WERI-Rb-1 (cell line): ENCODE data around the gene MID1IP1.

Experiments
- DNase-seq: peaks from one replicate; pipeline ENCODE4 v3.0.0-alpha.2; 2020
- H3K27ac ChIP-seq: fragments of 250-450 bp; sonication (Bioruptor Pico); 2 replicates; pipeline ENCODE4 v1.5.1; 2020; ENCODE audit warnings: mild to moderate bottlenecking, moderate library complexity
- H3K27me3 ChIP-seq: fragments of 250-450 bp; sonication (Bioruptor Pico); 2 replicates; pipeline ENCODE4 v1.5.1; 2021; ENCODE audit warnings: mild to moderate bottlenecking, low read depth, moderate library complexity; ENCODE audit not compliant: insufficient read depth, severe bottlenecking
- H3K36me3 ChIP-seq: fragments of 250-450 bp; sonication (Bioruptor Pico); 2 replicates; pipeline ENCODE4 v1.5.1; 2020; ENCODE audit warnings: mild to moderate bottlenecking, moderate library complexity
- H3K4me3 ChIP-seq: 2 replicates; pipeline ENCODE4 v1.5.1; 2011; ENCODE audit warnings: low read depth, mild to moderate bottlenecking, control low read depth, low read length
- H3K9me3 ChIP-seq: fragments of 250-450 bp; sonication (Bioruptor Pico); 2 replicates; pipeline ENCODE4 v1.5.1; 2021; ENCODE audit warnings: mild to moderate bottlenecking, moderate library complexity; ENCODE audit not compliant: severe bottlenecking
- TF ChIP-seq, protein P1 (sequence below): IDR thresholded peaks from 2 replicates; pipeline ENCODE4 v1.5.1; 2011; ENCODE audit warnings: low read depth, mild to moderate bottlenecking, control low read depth, inconsistent platforms, low read length

The MID1IP1 gene, protein sequence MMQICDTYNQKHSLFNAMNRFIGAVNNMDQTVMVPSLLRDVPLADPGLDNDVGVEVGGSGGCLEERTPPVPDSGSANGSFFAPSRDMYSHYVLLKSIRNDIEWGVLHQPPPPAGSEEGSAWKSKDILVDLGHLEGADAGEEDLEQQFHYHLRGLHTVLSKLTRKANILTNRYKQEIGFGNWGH

DNA sequence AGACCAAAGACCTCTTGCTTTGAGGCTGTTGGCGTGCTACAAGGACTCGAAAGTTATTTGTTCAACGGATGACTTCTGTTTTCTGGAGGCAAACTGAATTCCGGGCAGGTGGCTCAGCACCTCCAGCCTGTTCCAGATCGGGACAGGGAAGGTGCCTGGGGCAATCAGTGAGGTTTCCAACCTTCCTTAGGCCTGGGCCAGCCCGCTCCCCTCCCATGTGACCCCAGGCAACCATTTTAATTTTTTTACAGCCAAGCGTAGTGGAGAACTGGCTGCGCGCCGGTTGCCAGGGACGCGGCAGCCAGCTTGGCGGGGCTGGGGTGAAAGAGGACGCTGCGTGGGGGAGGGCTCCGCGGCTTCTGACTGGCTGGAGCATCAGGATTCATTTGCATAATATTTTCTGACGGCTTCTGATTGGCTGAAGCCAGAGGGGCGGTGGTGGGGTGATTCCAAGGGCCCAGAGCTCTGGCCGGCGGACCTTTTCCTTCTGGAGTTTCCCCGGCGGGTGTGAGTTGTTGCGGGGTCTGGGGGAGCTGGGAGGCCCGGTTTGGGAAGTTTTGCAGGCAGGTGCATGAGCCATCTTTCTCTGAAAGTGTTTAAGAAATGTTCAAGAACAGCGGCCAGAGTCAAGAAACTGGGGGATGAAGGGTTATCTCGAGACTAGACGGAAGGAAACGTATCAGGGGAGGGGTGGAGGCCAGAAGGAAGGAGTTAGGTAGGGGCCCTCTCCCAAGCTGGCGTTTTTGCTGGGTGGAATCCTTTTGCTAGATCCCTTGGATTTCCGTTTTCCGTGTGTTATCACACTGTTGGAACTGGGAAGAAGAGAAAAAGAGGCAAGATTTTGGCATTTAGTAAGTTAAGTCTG is at the start of gene MID1IP1:
MID1IP1 (plus strand) TSS at position 479 of the 865 bp plus-strand sequence. CDS start 3,488 bp downstream, outside the sequence.
- Histone ChIP-seq H3K9me3 (no peaks in the 10 kb centered on the region), H3K4me3 (peak within 1 kb of the TSS; percentile 72), H3K36me3 (peaks cover 7% of the 10 kb centered on the region; the same call in 1 of the 2 replicates), H3K27me3 (peaks cover 22% of the 10 kb centered on the region), H3K27ac (peak within 1 kb of the TSS; percentile 85)
- DNase-seq, result peak; percentile 89
- TF ChIP-seq, protein P1, sequence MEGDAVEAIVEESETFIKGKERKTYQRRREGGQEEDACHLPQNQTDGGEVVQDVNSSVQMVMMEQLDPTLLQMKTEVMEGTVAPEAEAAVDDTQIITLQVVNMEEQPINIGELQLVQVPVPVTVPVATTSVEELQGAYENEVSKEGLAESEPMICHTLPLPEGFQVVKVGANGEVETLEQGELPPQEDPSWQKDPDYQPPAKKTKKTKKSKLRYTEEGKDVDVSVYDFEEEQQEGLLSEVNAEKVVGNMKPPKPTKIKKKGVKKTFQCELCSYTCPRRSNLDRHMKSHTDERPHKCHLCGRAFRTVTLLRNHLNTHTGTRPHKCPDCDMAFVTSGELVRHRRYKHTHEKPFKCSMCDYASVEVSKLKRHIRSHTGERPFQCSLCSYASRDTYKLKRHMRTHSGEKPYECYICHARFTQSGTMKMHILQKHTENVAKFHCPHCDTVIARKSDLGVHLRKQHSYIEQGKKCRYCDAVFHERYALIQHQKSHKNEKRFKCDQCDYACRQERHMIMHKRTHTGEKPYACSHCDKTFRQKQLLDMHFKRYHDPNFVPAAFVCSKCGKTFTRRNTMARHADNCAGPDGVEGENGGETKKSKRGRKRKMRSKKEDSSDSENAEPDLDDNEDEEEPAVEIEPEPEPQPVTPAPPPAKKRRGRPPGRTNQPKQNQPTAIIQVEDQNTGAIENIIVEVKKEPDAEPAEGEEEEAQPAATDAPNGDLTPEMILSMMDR, result no peak

DNA sequence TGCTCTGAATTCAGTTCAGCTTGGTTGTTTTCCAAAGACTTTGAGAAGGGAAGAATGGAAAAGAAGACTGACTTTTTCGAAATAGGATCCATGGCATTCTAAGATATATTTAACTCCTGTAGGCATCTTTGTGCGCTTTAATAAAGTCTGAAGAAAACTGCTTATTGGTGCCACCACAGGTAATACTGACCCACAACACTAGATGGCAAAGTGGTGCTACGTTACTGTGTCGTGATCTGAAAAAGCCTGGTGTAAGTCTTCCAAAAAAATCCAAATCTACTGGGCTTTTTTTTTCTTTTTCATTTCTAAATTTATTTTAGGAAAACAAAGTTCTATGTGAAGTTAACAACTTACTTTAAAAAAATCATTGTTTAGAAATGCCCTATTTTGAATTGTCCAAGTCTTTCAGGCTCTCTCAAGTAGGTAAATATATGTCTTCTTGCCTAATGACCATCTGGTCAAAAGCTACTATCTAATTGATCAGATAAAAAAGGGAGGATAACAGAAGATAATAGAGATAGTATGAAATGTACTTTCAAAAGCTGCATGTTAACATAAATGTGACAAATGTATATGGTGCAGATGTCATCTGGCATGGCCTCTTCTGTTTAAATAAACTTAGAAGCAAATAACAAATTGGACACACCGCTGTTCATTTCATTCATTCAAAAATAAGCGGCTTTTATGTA is 47.0 kb upstream of the MID1IP1 start:
- Histone ChIP-seq H3K36me3 (no peaks in the 10 kb centered on the region), H3K27me3 (peaks cover 7% of the 10 kb centered on the region), H3K9me3 (no peaks in the 10 kb centered on the region), H3K27ac (no peak overlapping the region), H3K4me3 (no peak overlapping the region)
- peak; percentile 29 for DNase-seq
- TF ChIP-seq, protein P1, result peak; percentile 57

DNA sequence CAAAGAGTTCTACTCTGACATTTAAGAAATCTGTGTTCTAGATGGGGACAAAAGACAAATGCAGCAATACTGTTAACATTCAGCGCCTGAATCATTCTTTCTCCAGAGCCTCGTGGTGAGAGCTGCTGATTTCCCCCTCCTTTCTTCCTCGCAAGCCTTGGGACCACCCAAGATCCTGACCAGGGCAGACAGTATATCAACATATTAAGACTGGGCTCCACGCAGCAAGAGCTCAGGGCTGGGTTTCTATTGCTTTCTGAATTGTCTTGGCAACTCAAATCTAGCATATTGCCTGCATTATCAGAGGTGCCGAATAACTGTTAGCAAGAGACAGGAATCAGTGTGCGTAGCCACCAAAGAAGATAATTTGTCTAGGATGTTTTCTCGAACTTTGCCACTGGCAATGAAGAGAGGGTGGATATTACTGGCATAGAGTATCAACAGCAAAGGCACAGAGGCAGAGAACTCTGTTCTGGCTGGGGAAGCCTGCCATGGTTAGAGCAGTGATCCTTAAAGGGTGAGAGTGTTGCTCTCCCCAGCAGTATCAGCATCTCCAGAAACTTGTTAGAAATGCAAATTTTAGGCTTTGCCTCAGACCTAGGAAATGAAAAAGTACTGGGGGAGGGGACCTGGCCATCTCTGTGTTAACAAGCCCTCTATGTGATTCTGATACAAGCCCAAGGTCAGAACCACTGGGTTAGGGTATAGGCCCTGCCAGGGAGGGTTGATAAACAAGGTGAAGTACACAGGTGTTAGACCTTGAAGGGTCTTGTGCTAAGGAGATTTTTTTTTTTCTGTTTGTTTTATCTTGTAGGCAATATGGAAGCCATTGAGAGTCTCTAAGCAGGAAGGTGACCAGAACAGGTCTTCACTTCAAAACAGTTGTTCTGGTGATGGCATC is 46.2 kb upstream of the MID1IP1 start:
- H3K36me3 ChIP-seq, result no peaks in the 10 kb centered on the region
- peaks cover 6% of the 10 kb centered on the region for H3K27me3 ChIP-seq
- no peak overlapping the region for H3K27ac ChIP-seq
- no peak overlapping the region for H3K4me3 ChIP-seq
- no peak for DNase-seq
- TF ChIP-seq, protein P1, result no peak
- no peaks in the 10 kb centered on the region for H3K9me3 ChIP-seq

DNA sequence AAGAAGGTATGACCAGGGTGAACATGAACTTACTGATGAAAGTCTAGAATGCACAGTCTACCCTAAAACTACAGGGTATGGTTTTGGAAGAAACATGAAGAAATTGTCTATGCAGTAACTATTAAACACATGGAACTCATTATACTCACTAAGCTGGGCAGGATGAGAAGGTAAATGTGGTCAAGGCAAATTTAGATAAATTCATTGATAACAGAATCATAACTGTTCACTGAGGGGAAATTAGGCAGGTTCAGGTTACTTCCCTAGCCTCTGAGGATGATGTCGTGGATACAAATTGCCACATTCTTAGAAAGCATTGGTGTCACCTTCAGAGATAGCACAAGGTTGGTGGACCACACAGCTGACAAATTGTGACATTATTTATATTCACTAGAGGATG is 40.4 kb upstream of the MID1IP1 start:
- no peak for DNase-seq
- no peaks in the 10 kb centered on the region for H3K27me3 ChIP-seq
- H3K27ac ChIP-seq, result no peak overlapping the region
- no peak overlapping the region for H3K4me3 ChIP-seq
- H3K36me3 ChIP-seq, result no peaks in the 10 kb centered on the region
- TF ChIP-seq, protein P1, result no peak
- H3K9me3 ChIP-seq, result no peaks in the 10 kb centered on the region

DNA sequence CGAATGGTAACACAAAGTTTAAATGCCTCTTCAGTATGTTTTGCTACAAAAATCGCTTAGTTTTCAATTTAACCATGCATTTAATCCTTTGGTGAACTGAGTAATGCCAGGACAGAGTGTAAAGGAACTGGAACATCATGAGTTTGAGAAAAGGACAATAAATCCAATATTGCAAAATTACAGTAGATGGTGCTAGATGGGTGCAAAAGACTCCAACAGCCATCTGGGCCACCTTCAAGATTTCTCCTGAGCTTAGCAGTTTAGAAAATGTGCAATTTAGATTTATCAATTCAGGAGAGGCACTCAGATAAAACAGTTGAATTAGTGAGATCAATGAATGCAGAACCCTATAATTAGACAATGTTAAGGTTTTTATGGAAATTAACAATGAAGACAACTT is 33.2 kb upstream of the MID1IP1 start:
- no peaks in the 10 kb centered on the region for H3K36me3 ChIP-seq
- TF ChIP-seq, protein P1, result peak; percentile 18; the same call in 1 of the 2 replicates
- H3K27me3 ChIP-seq, result peaks cover 7% of the 10 kb centered on the region
- no peak overlapping the region for H3K4me3 ChIP-seq
- H3K9me3 ChIP-seq, result no peaks in the 10 kb centered on the region
- no peak for DNase-seq
- H3K27ac ChIP-seq, result no peak overlapping the region
